Astrocyte (in vitro differentiated cells and primary cell): ENCODE results near the gene LYZ.

Experiments used
- EZH2 ChIP-seq: IDR thresholded peaks from 2 replicates; pipeline ENCODE4 v1.6.1; 2012; ENCODE audit warnings: mild to moderate bottlenecking, low read length, inconsistent platforms; ENCODE audit not compliant: insufficient read depth
- TF ChIP-seq, protein P1 (sequence below): IDR thresholded peaks from 2 replicates; pipeline ENCODE4 v1.5.1; 2011; ENCODE audit warnings: low read depth, mild to moderate bottlenecking, inconsistent platforms, low read length, moderate library complexity; ENCODE audit not compliant: insufficient read depth

GRCh38 chr12:69309461-69309860 lies 38.7 kb upstream of the LYZ start:
- TF ChIP-seq, protein P1, sequence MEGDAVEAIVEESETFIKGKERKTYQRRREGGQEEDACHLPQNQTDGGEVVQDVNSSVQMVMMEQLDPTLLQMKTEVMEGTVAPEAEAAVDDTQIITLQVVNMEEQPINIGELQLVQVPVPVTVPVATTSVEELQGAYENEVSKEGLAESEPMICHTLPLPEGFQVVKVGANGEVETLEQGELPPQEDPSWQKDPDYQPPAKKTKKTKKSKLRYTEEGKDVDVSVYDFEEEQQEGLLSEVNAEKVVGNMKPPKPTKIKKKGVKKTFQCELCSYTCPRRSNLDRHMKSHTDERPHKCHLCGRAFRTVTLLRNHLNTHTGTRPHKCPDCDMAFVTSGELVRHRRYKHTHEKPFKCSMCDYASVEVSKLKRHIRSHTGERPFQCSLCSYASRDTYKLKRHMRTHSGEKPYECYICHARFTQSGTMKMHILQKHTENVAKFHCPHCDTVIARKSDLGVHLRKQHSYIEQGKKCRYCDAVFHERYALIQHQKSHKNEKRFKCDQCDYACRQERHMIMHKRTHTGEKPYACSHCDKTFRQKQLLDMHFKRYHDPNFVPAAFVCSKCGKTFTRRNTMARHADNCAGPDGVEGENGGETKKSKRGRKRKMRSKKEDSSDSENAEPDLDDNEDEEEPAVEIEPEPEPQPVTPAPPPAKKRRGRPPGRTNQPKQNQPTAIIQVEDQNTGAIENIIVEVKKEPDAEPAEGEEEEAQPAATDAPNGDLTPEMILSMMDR: no peak
- TF ChIP-seq EZH2: no peak
